ENCODE data around the gene RASGRP3. TPM values are rescaled to one million over a fixed set of nuclear protein-coding genes. Genes with fewer than 3 reads are reported as not detected.
A peak's percentile ranks its signal among the peaks of the same experiment; 100 is the strongest.

The RASGRP3 gene
- total RNA-seq, 1 experiment from 2014 or later: 18.4 TPM

- peak; percentile 16 for DNase-seq (ENCODE audit: low read depth)
Measured at GRCh38 chr2:33577668-33578067, 101.2 kb downstream of the RASGRP3 start.

GRCh38 chr2:33579227-33579626 is 102.8 kb downstream of the RASGRP3 start:
- DNase-seq (ENCODE audit: low read depth): peak; percentile 31

GRCh38 chr2:33581872-33582271 is 105.4 kb downstream of the RASGRP3 start:
- no peak for DNase-seq (ENCODE audit: low read depth)

- peak; percentile 48 for DNase-seq (ENCODE audit: low read depth)
Measured at GRCh38 chr2:33583194-33583938, 106.9 kb downstream of the RASGRP3 start.

- no peak for DNase-seq (ENCODE audit: low read depth)
Measured at GRCh38 chr2:33586766-33587165, 110.3 kb downstream of the RASGRP3 start.

GRCh38 chr2:33588232-33588631 is 111.8 kb downstream of the RASGRP3 start:
- DNase-seq (ENCODE audit: low read depth): no peak

GRCh38 chr2:33589444-33589843 is 113.0 kb downstream of the RASGRP3 start:
- no peak for DNase-seq (ENCODE audit: low read depth)

- no peak for DNase-seq (ENCODE audit: low read depth)
Measured at GRCh38 chr2:33595385-33595784, 118.9 kb downstream of the RASGRP3 start.

GRCh38 chr2:33597026-33597425 is 120.6 kb downstream of the RASGRP3 start:
- no peak for DNase-seq (ENCODE audit: low read depth)

- peak; percentile 58 for DNase-seq (ENCODE audit: low read depth)
Measured at GRCh38 chr2:33598561-33599174, 122.2 kb downstream of the RASGRP3 start.

- DNase-seq (ENCODE audit: low read depth): peak; percentile 99
Measured at GRCh38 chr2:33599175-33599942, 122.9 kb downstream of the RASGRP3 start, which contains the start of gene FAM98A. TSS of gene FAM98A (minus strand) at chr2:33599299. CDS start at chr2:33599221, 78 bp downstream.

- no peak for DNase-seq (ENCODE audit: low read depth)
Measured at GRCh38 chr2:33599943-33600192, 123.4 kb downstream of the RASGRP3 start.

GRCh38 chr2:33602201-33602830 is 125.9 kb downstream of the RASGRP3 start:
- peak; percentile 21 for DNase-seq (ENCODE audit: low read depth)

- no peak for DNase-seq (ENCODE audit: low read depth)
Measured at GRCh38 chr2:33603416-33603815, 127.0 kb downstream of the RASGRP3 start.

GRCh38 chr2:33605056-33605455 is 128.6 kb downstream of the RASGRP3 start:
- DNase-seq (ENCODE audit: low read depth): no peak

- DNase-seq (ENCODE audit: low read depth): no peak
Measured at GRCh38 chr2:33606100-33606499, 129.7 kb downstream of the RASGRP3 start.

GRCh38 chr2:33606622-33607021 is 130.2 kb downstream of the RASGRP3 start:
- DNase-seq (ENCODE audit: low read depth): no peak

GRCh38 chr2:33607251-33607721 is 130.8 kb downstream of the RASGRP3 start:
- no peak for DNase-seq (ENCODE audit: low read depth)

- DNase-seq (ENCODE audit: low read depth): no peak
Measured at GRCh38 chr2:33607905-33608304, 131.5 kb downstream of the RASGRP3 start.

GRCh38 chr2:33614190-33614589 is 137.7 kb downstream of the RASGRP3 start:
- no peak for DNase-seq (ENCODE audit: low read depth)
